HCT116 (cell line): ENCODE results near the gene YKT6.

Source experiments
- EZH2 ChIP-seq: fragments of 200-600 bp; sonication (generic); IDR thresholded peaks from 2 replicates; pipeline ENCODE4 v1.6.1; 2017; ENCODE audit warnings: antibody characterized with exemption, mixed run types
- EZH2phosphoT487 ChIP-seq: fragments of 200-600 bp; IDR thresholded peaks from 2 replicates; pipeline ENCODE4 v1.6.1; 2018; ENCODE audit warnings: antibody characterized with exemption, borderline replicate concordance
- JUND ChIP-seq: IDR thresholded peaks from 2 replicates; pipeline ENCODE4 v1.6.1; 2012
- RAD21 ChIP-seq: IDR thresholded peaks from 2 replicates; pipeline ENCODE4 v1.6.1; 2012; ENCODE audit warnings: low read depth, mild to moderate bottlenecking
- SP1 ChIP-seq: IDR thresholded peaks from 2 replicates; pipeline ENCODE4 v1.6.1; 2012; ENCODE audit warnings: low read depth
- ZFX ChIP-seq: fragments of 450-650 bp; IDR thresholded peaks from 2 replicates; pipeline ENCODE4 v1.6.1; 2017
- ZNF274 ChIP-seq: fragments of 200-500 bp; sonication (Bioruptor generic); IDR thresholded peaks from 2 replicates; pipeline ENCODE4 v1.6.1; 2014; ENCODE audit warnings: mild to moderate bottlenecking, low read depth, low read length, inconsistent platforms
- TF ChIP-seq, protein P1 (sequence below): IDR thresholded peaks from 2 replicates; pipeline ENCODE4 v1.6.1; 2011; ENCODE audit warnings: mild to moderate bottlenecking, low read length, moderate library complexity; ENCODE audit not compliant: insufficient replicate concordance; ENCODE audit errors: extremely low read depth
- TF ChIP-seq, protein P2 (sequence below), 3 experiments: fragments of 200-600 bp in 1 of 3; sonication (generic) in 1 of 3; IDR thresholded peaks in 2 of 3; conservative IDR thresholded peaks in 1 of 3; 2 replicates each; pipeline ENCODE4 v1.5.1; 2012 to 2017; ENCODE audit warnings: low read depth in 2 of 3, low read length in 2 of 3, antibody characterized with exemption in 1 of 3, borderline replicate concordance in 1 of 3, control low read depth in 1 of 3, mild to moderate bottlenecking in 1 of 3, mixed read lengths in 1 of 3, mixed run types in 1 of 3, moderate library complexity in 1 of 3; ENCODE audit not compliant: insufficient read depth in 1 of 3
- TF ChIP-seq, protein P3 (sequence below): IDR thresholded peaks from 2 replicates; pipeline ENCODE4 v1.6.1; 2012

DNA sequence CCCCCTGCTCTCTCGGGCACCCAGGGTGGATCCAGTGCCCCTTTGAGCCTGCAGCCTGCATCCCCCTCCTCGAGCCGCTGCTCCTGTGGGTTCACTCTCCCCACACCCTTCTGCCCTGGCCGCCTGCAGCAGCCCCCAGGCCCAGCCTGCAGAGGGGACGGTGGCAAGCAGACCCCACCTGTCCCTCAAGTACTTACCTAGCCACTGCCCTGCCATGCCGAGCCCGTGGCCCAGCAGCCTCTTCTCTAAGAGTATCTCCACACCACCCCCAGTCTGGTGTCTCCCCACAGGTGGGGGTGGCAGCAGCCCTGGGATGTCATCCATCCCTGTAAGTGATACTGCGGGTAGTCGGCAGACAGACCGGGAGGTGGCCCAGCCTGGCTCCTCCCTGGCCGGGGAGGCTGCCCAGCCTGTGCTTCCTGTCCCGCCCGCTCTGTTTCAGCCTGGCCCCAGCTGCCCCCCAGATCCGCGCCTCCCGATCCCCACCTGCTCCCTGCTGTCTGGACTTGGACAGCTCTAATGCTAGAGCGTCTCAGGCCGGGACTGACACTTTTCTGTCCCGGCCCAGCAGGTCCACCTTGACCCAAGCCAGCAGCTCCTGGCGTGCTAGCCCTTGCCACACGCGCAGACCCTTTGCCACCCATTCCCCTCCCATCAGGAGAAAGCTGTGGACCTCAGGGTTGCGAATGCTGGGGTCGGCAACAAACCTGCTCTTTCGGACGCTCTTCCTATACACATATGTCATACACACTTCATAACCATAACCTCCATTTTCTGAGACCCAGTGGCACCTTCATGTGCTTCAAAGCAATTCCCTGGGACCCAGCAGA is 25.0 kb downstream of the YKT6 start:
- no peak for TF ChIP-seq EZH2
- no peak for TF ChIP-seq RAD21
- TF ChIP-seq ZFX, result no peak
- TF ChIP-seq, protein P1, sequence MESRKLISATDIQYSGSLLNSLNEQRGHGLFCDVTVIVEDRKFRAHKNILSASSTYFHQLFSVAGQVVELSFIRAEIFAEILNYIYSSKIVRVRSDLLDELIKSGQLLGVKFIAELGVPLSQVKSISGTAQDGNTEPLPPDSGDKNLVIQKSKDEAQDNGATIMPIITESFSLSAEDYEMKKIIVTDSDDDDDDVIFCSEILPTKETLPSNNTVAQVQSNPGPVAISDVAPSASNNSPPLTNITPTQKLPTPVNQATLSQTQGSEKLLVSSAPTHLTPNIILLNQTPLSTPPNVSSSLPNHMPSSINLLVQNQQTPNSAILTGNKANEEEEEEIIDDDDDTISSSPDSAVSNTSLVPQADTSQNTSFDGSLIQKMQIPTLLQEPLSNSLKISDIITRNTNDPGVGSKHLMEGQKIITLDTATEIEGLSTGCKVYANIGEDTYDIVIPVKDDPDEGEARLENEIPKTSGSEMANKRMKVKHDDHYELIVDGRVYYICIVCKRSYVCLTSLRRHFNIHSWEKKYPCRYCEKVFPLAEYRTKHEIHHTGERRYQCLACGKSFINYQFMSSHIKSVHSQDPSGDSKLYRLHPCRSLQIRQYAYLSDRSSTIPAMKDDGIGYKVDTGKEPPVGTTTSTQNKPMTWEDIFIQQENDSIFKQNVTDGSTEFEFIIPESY, result no peak
- TF ChIP-seq, protein P2, sequence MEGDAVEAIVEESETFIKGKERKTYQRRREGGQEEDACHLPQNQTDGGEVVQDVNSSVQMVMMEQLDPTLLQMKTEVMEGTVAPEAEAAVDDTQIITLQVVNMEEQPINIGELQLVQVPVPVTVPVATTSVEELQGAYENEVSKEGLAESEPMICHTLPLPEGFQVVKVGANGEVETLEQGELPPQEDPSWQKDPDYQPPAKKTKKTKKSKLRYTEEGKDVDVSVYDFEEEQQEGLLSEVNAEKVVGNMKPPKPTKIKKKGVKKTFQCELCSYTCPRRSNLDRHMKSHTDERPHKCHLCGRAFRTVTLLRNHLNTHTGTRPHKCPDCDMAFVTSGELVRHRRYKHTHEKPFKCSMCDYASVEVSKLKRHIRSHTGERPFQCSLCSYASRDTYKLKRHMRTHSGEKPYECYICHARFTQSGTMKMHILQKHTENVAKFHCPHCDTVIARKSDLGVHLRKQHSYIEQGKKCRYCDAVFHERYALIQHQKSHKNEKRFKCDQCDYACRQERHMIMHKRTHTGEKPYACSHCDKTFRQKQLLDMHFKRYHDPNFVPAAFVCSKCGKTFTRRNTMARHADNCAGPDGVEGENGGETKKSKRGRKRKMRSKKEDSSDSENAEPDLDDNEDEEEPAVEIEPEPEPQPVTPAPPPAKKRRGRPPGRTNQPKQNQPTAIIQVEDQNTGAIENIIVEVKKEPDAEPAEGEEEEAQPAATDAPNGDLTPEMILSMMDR (IDR thresholded peaks at IDR 0.05 in 2 of 3, conservative IDR thresholded peaks at IDR 0.05 in 1 of 3; ENCODE audit: borderline replicate concordance in 1 of 3, insufficient read depth in 1 of 3, low read depth in 2 of 3, low read length in 2 of 3), result no peak
- TF ChIP-seq, protein P3, sequence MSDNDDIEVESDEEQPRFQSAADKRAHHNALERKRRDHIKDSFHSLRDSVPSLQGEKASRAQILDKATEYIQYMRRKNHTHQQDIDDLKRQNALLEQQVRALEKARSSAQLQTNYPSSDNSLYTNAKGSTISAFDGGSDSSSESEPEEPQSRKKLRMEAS, result no peak
- TF ChIP-seq JUND, result no peak
- TF ChIP-seq EZH2phosphoT487, result no peak
- TF ChIP-seq ZNF274, result no peak
- no peak for TF ChIP-seq SP1
